HepG2 (cell line): Measurements from ENCODE around the gene PNO1. TPM values are rescaled to one million over a fixed set of nuclear protein-coding genes. Genes with fewer than 3 reads are reported as not detected.

Experiments
- DNMT3B ChIP-seq: conservative IDR thresholded peaks from 2 replicates; pipeline ENCODE4 v1.6.1; 2016; ENCODE audit warnings: missing biosample characterization, control low read depth
- EZH2 ChIP-seq: conservative IDR thresholded peaks from 2 replicates; pipeline ENCODE4 v1.6.1; 2012; ENCODE audit warnings: mild to moderate bottlenecking, low read depth, low read length, moderate library complexity
- GABPB1 ChIP-seq: IDR thresholded peaks from 2 replicates; pipeline ENCODE4 v1.6.1; 2016; ENCODE audit warnings: mild to moderate bottlenecking, missing genetic modification reagents, moderate library complexity, missing compliant biosample characterization
- HOXA9 ChIP-seq: sonication (generic); formaldehyde crosslinking; IDR thresholded peaks from 2 replicates; pipeline ENCODE4 v1.8.1; 2022; ENCODE audit warnings: missing genetic modification reagents, mild to moderate bottlenecking, moderate library complexity, borderline replicate concordance
- IRF2 ChIP-seq: IDR thresholded peaks from 2 replicates; pipeline ENCODE4 v1.6.1; 2018; ENCODE audit warnings: missing genetic modification reagents, missing compliant biosample characterization
- KLF11 ChIP-seq: IDR thresholded peaks from 2 replicates; pipeline ENCODE4 v1.6.1; 2016; ENCODE audit warnings: missing compliant biosample characterization
- MAFK ChIP-seq, 2 experiments: IDR thresholded peaks in 1 of 2; conservative IDR thresholded peaks in 1 of 2; 2 replicates each; pipeline ENCODE4 v1.6.1; 2011; ENCODE audit warnings: improper control_type of control experiment in 2 of 2, low read length in 2 of 2
- PRPF4 ChIP-seq: fragments of 200-400 bp; formaldehyde crosslinking; IDR thresholded peaks from 2 replicates; pipeline ENCODE4 v1.6.1; 2016; ENCODE audit warnings: low read length, low read depth; ENCODE audit not compliant: poor library complexity, severe bottlenecking
- RAD21 ChIP-seq: fragments of 450-650 bp; formaldehyde crosslinking; IDR thresholded peaks from 2 replicates; pipeline ENCODE4 v1.5.0; 2020; ENCODE audit warnings: mild to moderate bottlenecking
- RCOR2 ChIP-seq: IDR thresholded peaks from 2 replicates; pipeline ENCODE4 v1.6.1; 2016; ENCODE audit warnings: missing biosample characterization, missing genetic modification reagents
- SOX13 ChIP-seq, 3 experiments: fragments of 450-650 bp in 1 of 3; sonication (generic) in 1 of 3; formaldehyde crosslinking in 1 of 3; IDR thresholded peaks in 2 of 3; conservative IDR thresholded peaks in 1 of 3; 2 replicates each; pipeline versions ENCODE4 v1.5.0 to v1.6.1; 2016 to 2020; ENCODE audit warnings: antibody characterized with exemption in 1 of 3, mild to moderate bottlenecking in 1 of 3, missing compliant biosample characterization in 1 of 3, missing genetic modification reagents in 1 of 3, moderate library complexity in 1 of 3
- ZFX ChIP-seq: sonication (generic); formaldehyde crosslinking; IDR thresholded peaks from 2 replicates; pipeline ENCODE4 v1.4.0; 2020; ENCODE audit warnings: mild to moderate bottlenecking, low read depth, missing genetic modification reagents, moderate library complexity
- ZMYM2 ChIP-seq: sonication (generic); formaldehyde crosslinking; IDR thresholded peaks from 2 replicates; pipeline ENCODE4 v1.8.0; 2022; ENCODE audit warnings: mild to moderate bottlenecking, missing genetic modification reagents
- ZNF737 ChIP-seq: sonication (generic); formaldehyde crosslinking; IDR thresholded peaks from 2 replicates; pipeline ENCODE4 v1.5.0; 2020; ENCODE audit warnings: missing genetic modification reagents, mild to moderate bottlenecking, borderline replicate concordance
- polyA plus RNA-seq, 8 experiments: library from polyadenylated mRNA; depleted of rRNA in 3 of 8; stranded (reverse) in 7 of 8; unstranded in 1 of 8; fragments of >200 nt; fragmentation: Illumina TruSeq in 4 of 8; extraction: Trizol in 4 of 8; gene quantifications; 2 replicates each; pipeline versions ENCODE4 v1.2.1 to v1.2.3, GENCODE V29; 2011 to 2016; ENCODE audit warnings: low read depth in 4 of 8, missing spikeins in 1 of 8, mixed read lengths in 1 of 8; ENCODE audit not compliant: insufficient read depth in 1 of 8
- total RNA-seq, 5 experiments: library from RNA; depleted of rRNA; stranded (reverse); fragments of >200 nt; fragmentation: Illumina TruSeq; extraction: Trizol; gene quantifications; 2 replicates each; pipeline ENCODE4 v1.2.3, GENCODE V29; 2016; ENCODE audit warnings: low read depth in 1 of 5
- TF ChIP-seq, protein P1 (sequence below): IDR thresholded peaks from 2 replicates; pipeline ENCODE4 v1.6.1; 2018; ENCODE audit warnings: missing genetic modification reagents, mild to moderate bottlenecking, missing compliant biosample characterization
- TF ChIP-seq, protein P2 (sequence below): sonication (generic); formaldehyde crosslinking; IDR thresholded peaks from 2 replicates; pipeline ENCODE4 v1.4.0; 2020; ENCODE audit warnings: mild to moderate bottlenecking, missing genetic modification reagents
- TF ChIP-seq, protein P3 (sequence below): sonication (generic); formaldehyde crosslinking; conservative IDR thresholded peaks from 2 replicates; pipeline ENCODE4 v1.4.0; 2020; ENCODE audit warnings: mild to moderate bottlenecking, missing genetic modification reagents, moderate library complexity

Gene PNO1
- total and polyA plus RNA-seq, 2 of the 13 experiments (the other 11 are each of a cell fraction or from before 2014, with no cell fraction given): 12.8 to 48.5 TPM

DNA sequence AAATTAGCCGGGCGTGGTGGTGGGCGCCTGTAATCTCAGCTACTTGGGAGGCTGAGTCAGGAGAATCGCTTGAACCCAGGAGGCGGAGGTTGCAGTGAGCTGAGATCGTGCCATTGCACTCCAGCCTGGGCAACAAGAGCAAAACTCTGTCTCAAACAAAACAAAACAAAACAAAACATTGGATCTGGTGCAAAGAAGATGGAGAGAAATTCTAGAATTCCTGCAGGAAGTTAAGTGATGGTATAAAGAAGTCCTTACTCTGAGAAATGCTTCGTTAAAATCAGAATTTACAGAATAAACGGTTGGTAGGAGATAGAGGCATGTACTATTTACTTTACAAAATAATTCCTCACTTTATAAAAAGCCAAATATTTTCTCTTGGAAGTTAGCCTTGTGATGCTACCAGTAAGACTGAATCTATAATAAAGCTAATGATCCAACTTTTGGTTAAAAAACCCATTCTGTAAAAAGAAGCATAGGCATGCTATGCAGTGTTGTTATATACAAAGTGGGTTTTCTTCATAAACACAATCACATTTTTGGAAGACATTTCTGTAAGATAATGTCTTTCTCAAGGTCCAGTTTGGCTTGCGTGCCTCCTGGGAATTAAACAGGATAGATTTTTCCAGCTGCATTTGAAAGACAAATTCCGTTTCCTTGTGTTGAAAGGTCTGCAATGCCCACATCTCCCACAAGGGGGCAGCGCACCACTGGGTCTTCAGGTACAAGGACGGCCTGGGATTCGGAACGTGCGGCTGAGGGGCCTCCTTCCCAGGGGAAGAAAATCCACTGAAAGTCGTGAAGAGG lies 35.6 kb upstream of the PNO1 start (continued):
- TF ChIP-seq, protein P1, sequence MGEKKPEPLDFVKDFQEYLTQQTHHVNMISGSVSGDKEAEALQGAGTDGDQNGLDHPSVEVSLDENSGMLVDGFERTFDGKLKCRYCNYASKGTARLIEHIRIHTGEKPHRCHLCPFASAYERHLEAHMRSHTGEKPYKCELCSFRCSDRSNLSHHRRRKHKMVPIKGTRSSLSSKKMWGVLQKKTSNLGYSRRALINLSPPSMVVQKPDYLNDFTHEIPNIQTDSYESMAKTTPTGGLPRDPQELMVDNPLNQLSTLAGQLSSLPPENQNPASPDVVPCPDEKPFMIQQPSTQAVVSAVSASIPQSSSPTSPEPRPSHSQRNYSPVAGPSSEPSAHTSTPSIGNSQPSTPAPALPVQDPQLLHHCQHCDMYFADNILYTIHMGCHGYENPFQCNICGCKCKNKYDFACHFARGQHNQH (CRISPR knock-in tag): peak; percentile 17; the same call in 1 of the 2 replicates
- TF ChIP-seq KLF11 (CRISPR knock-in tag) (no peak), SOX13 (IDR thresholded peaks at IDR 0.05) (no peak), SOX13 (CRISPR knock-in tag; conservative IDR thresholded peaks at IDR 0.05 in 1 of 2, IDR thresholded peaks at IDR 0.05 in 1 of 2) (no peak), GABPB1 (CRISPR knock-in tag) (no peak), ZFX (peak; percentile 62; the same call in 1 of the 2 replicates), HOXA9 (CRISPR knock-in tag) (no peak), IRF2 (0 out of 2 replicates have a peak, but pooled peaks have one; percentile 51), ZNF737 (CRISPR knock-in tag) (no peak), RCOR2 (peak; percentile 13; the same call in 1 of the 2 replicates), EZH2 (no peak), RAD21 (CRISPR knock-in tag) (peak; percentile 87), ZMYM2 (no peak), MAFK (conservative IDR thresholded peaks at IDR 0.05 in 1 of 2, IDR thresholded peaks at IDR 0.05 in 1 of 2; ENCODE audit: low read length in 2 of 2) (no peak), PRPF4 (no peak), DNMT3B (CRISPR knock-in tag) (no peak)
- TF ChIP-seq, protein P2, sequence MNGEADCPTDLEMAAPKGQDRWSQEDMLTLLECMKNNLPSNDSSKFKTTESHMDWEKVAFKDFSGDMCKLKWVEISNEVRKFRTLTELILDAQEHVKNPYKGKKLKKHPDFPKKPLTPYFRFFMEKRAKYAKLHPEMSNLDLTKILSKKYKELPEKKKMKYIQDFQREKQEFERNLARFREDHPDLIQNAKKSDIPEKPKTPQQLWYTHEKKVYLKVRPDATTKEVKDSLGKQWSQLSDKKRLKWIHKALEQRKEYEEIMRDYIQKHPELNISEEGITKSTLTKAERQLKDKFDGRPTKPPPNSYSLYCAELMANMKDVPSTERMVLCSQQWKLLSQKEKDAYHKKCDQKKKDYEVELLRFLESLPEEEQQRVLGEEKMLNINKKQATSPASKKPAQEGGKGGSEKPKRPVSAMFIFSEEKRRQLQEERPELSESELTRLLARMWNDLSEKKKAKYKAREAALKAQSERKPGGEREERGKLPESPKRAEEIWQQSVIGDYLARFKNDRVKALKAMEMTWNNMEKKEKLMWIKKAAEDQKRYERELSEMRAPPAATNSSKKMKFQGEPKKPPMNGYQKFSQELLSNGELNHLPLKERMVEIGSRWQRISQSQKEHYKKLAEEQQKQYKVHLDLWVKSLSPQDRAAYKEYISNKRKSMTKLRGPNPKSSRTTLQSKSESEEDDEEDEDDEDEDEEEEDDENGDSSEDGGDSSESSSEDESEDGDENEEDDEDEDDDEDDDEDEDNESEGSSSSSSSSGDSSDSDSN (CRISPR knock-in tag): 0 out of 2 replicates have a peak, but pooled peaks have one; percentile 27
- TF ChIP-seq, protein P3, sequence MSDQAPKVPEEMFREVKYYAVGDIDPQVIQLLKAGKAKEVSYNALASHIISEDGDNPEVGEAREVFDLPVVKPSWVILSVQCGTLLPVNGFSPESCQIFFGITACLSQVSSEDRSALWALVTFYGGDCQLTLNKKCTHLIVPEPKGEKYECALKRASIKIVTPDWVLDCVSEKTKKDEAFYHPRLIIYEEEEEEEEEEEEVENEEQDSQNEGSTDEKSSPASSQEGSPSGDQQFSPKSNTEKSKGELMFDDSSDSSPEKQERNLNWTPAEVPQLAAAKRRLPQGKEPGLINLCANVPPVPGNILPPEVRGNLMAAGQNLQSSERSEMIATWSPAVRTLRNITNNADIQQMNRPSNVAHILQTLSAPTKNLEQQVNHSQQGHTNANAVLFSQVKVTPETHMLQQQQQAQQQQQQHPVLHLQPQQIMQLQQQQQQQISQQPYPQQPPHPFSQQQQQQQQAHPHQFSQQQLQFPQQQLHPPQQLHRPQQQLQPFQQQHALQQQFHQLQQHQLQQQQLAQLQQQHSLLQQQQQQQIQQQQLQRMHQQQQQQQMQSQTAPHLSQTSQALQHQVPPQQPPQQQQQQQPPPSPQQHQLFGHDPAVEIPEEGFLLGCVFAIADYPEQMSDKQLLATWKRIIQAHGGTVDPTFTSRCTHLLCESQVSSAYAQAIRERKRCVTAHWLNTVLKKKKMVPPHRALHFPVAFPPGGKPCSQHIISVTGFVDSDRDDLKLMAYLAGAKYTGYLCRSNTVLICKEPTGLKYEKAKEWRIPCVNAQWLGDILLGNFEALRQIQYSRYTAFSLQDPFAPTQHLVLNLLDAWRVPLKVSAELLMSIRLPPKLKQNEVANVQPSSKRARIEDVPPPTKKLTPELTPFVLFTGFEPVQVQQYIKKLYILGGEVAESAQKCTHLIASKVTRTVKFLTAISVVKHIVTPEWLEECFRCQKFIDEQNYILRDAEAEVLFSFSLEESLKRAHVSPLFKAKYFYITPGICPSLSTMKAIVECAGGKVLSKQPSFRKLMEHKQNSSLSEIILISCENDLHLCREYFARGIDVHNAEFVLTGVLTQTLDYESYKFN (CRISPR knock-in tag): no peak
